Sigmoid colon (tissue), 7 donors: ENCODE results near the gene ATXN1. TPM values are rescaled to one million over a fixed set of nuclear protein-coding genes. Genes with fewer than 3 reads are reported as not detected.

ENCODE experiments used
- DNase-seq: peaks from one replicate; pipeline ENCODE4 v3.0.0-alpha.2; 2019
- H3K27ac ChIP-seq, 4 donors: fragments of 200-600 bp; sonication (generic); one replicate each; pipeline ENCODE4 v1.5.1; 2016 to 2019; ENCODE audit warnings: mild to moderate bottlenecking in 1 of 4
- H3K27me3 ChIP-seq, 3 donors: fragments of 200-600 bp; sonication (generic); one replicate each; pipeline ENCODE4 v1.5.1; 2019; ENCODE audit warnings: mild to moderate bottlenecking in 1 of 3
- H3K36me3 ChIP-seq, 4 donors: fragments of 200-600 bp; sonication (generic); one replicate each; pipeline ENCODE4 v1.5.1; 2016 to 2019
- H3K4me1 ChIP-seq, 4 donors: fragments of 200-600 bp; sonication (generic); one replicate each; pipeline ENCODE4 v1.5.1; 2017 to 2019
- H3K4me3 ChIP-seq, 4 donors: fragments of 200-600 bp; sonication (generic); one replicate each; pipeline ENCODE4 v1.5.1; 2017 to 2019; ENCODE audit warnings: mild to moderate bottlenecking in 2 of 4, moderate library complexity in 1 of 4
- H3K9me3 ChIP-seq, 4 donors: fragments of 200-600 bp in 3 of 4; sonication (generic) in 3 of 4; one replicate each; pipeline versions ENCODE4 v1.5.1 to v1.6.1; 2013 to 2019
- CTCF ChIP-seq, 4 experiments: fragments of 450-650 bp in 3 of 4; fragments of 200-600 bp in 1 of 4; IDR thresholded peaks; one replicate each; pipeline ENCODE4 v1.5.1; 2016 to 2019; ENCODE audit warnings: antibody characterized with exemption in 4 of 4, mild to moderate bottlenecking in 3 of 4, moderate library complexity in 2 of 4
- EP300 ChIP-seq, 4 donors: sonication (generic); formaldehyde crosslinking; IDR thresholded peaks; one replicate each; pipeline ENCODE4 v1.6.1; 2017; ENCODE audit warnings: antibody characterized with exemption in 4 of 4
- POLR2A ChIP-seq, 2 donors: fragments of 450-650 bp; IDR thresholded peaks; one replicate each; pipeline ENCODE4 v1.6.1; 2016; ENCODE audit warnings: antibody characterized with exemption in 2 of 2, mild to moderate bottlenecking in 2 of 2, moderate library complexity in 2 of 2
- POLR2AphosphoS5 ChIP-seq, 4 donors: sonication (generic); formaldehyde crosslinking; IDR thresholded peaks; one replicate each; pipeline ENCODE4 v1.6.1; 2017; ENCODE audit warnings: antibody characterized with exemption in 4 of 4
- WGBS, 2 donors: extraction: QIAGEN DNeasy Blood & Tissue Kit; methylation state at CpG; one replicate each; pipeline ENCODE4 v1.1.7; 2013; 5-methylcytosine and 5-hydroxymethylcytosine counted together
- intact Hi-C: fragments of 100-400 bp; cut with DNase I; formaldehyde crosslinking; loops from one replicate; pipeline ENCODE4 v1.15.1; 2023
- polyA plus RNA-seq, 3 donors: library from polyadenylated mRNA; stranded (reverse); fragments of 200-250 nt; gene quantifications; one replicate each; pipeline ENCODE4 v1.2.3, GENCODE V29; 2013
- total RNA-seq, 4 donors: library from RNA; depleted of rRNA; stranded (reverse); fragments of >200 nt; gene quantifications; one replicate each; pipeline ENCODE4 v1.1.0, GENCODE V29; 2016
- donor health status: healthy with polysubstance abuse.
- donor health status: Bipolar disorder and iron deficiency.
- donor health status: healthy.

Gene ATXN1
- total and polyA plus RNA-seq, 7 donors: 4.8 to 95.3 (median 37.7) TPM

- intact Hi-C loops: no loop called here
- Histone ChIP-seq H3K36me3 (no peaks in the 10 kb centered on the region), H3K27ac (peak overlapping the region in 2 of 4 donors; percentile 6 to 13), H3K4me3 (no peak overlapping the region), H3K4me1 (peaks cover 0 to 59% (median 57%) of the 10 kb centered on the region in 4 donors), H3K27me3 (no peaks in the 10 kb centered on the region), H3K9me3 (no peaks in the 10 kb centered on the region)
- TF ChIP-seq POLR2A (IDR thresholded peaks at IDR 0.05): no peak
- peak in 1 of 4 donors; percentile 28 for TF ChIP-seq POLR2AphosphoS5 (IDR thresholded peaks at IDR 0.05)
- WGBS, 2 donors: 50 to 70% methylated on average over 4 of the region's 4 CpGs
- DNase-seq: no peak
Measured at GRCh38 chr6:16752206-16752866, 8.9 kb downstream of the ATXN1 start.

GRCh38 chr6:16751251-16751946 is 9.9 kb downstream of the ATXN1 start:
- peaks cover 0 to 60% (median 58%) of the 10 kb centered on the region in 4 donors for H3K4me1 ChIP-seq
- no peak for DNase-seq
- intact Hi-C loops: no loop called here
- no peak overlapping the region for H3K4me3 ChIP-seq
- no peak for TF ChIP-seq POLR2A (IDR thresholded peaks at IDR 0.05)
- TF ChIP-seq EP300 (IDR thresholded peaks at IDR 0.05): no peak
- TF ChIP-seq POLR2AphosphoS5 (IDR thresholded peaks at IDR 0.05): no peak
- no peak for TF ChIP-seq CTCF (IDR thresholded peaks at IDR 0.05)
- no peak overlapping the region for H3K27ac ChIP-seq
- no peaks in the 10 kb centered on the region for H3K27me3 ChIP-seq
- H3K9me3 ChIP-seq: no peaks in the 10 kb centered on the region
- H3K36me3 ChIP-seq: no peaks in the 10 kb centered on the region
- WGBS, 2 donors: 16 to 71% methylated on average over 2 of the region's 2 CpGs

GRCh38 chr6:16750566-16750965 is 10.7 kb downstream of the ATXN1 start:
- H3K27me3 ChIP-seq: no peaks in the 10 kb centered on the region
- H3K4me3 ChIP-seq: no peak overlapping the region
- H3K27ac ChIP-seq: no peak overlapping the region
- intact Hi-C loops: no loop called here
- DNase-seq: no peak
- no peaks in the 10 kb centered on the region for H3K36me3 ChIP-seq
- 93 to 94% methylated on average over 5 of the region's 5 CpGs for WGBS, 2 donors
- peaks cover 0 to 68% (median 60%) of the 10 kb centered on the region in 4 donors for H3K4me1 ChIP-seq
- TF ChIP-seq EP300 (IDR thresholded peaks at IDR 0.05) (no peak), POLR2A (IDR thresholded peaks at IDR 0.05) (no peak), CTCF (IDR thresholded peaks at IDR 0.05) (no peak), POLR2AphosphoS5 (IDR thresholded peaks at IDR 0.05) (no peak)
- H3K9me3 ChIP-seq: no peaks in the 10 kb centered on the region

GRCh38 chr6:16749516-16750485 is 11.5 kb downstream of the ATXN1 start:
- Histone ChIP-seq H3K27me3 (no peaks in the 10 kb centered on the region), H3K27ac (no peak overlapping the region), H3K9me3 (no peaks in the 10 kb centered on the region), H3K4me3 (no peak overlapping the region), H3K4me1 (peaks cover 0 to 69% (median 57%) of the 10 kb centered on the region in 4 donors), H3K36me3 (no peaks in the 10 kb centered on the region)
- WGBS, 2 donors: 93 to 96% methylated on average over 10 of the region's 10 CpGs
- no peak for DNase-seq
- intact Hi-C loops: no loop called here
- TF ChIP-seq POLR2AphosphoS5 (IDR thresholded peaks at IDR 0.05) (no peak), CTCF (IDR thresholded peaks at IDR 0.05) (no peak), POLR2A (IDR thresholded peaks at IDR 0.05) (no peak), EP300 (IDR thresholded peaks at IDR 0.05) (no peak)

GRCh38 chr6:16748025-16748319 is 13.3 kb downstream of the ATXN1 start:
- intact Hi-C loops: no loop called here
- Histone ChIP-seq H3K27ac (peak overlapping the region in 3 of 4 donors; percentile 60 to 70 (median 66)), H3K27me3 (no peaks in the 10 kb centered on the region), H3K4me1 (peaks cover 0 to 60% (median 51%) of the 10 kb centered on the region in 4 donors), H3K4me3 (no peak overlapping the region), H3K9me3 (no peaks in the 10 kb centered on the region), H3K36me3 (no peaks in the 10 kb centered on the region)
- TF ChIP-seq POLR2AphosphoS5 (IDR thresholded peaks at IDR 0.05): no peak
- no peak for TF ChIP-seq CTCF (IDR thresholded peaks at IDR 0.05)
- no peak for TF ChIP-seq EP300 (IDR thresholded peaks at IDR 0.05)
- TF ChIP-seq POLR2A (IDR thresholded peaks at IDR 0.05): no peak
- no peak for DNase-seq
- WGBS, 2 donors: 55 to 76% methylated on average over 2 of the region's 2 CpGs
